ENCODE measurements around the gene NELL1.

- no peak for TF ChIP-seq CTCF (IDR thresholded peaks at IDR 0.05)
- TF ChIP-seq POLR2A (IDR thresholded peaks at IDR 0.05): no peak
Measured at GRCh38 chr11:21534288-21534687, 864.9 kb downstream of the NELL1 start.
